HepG2 (cell line): ENCODE data around the gene LIMA1. TPM values are rescaled to one million over a fixed set of nuclear protein-coding genes. Genes with fewer than 3 reads are reported as not detected.

Experiments used
- BCL6 ChIP-seq: IDR thresholded peaks from 2 replicates; pipeline ENCODE4 v1.6.1; 2016; ENCODE audit warnings: missing genetic modification reagents, missing compliant biosample characterization
- FOXK1 ChIP-seq: sonication (generic); formaldehyde crosslinking; IDR thresholded peaks from 2 replicates; pipeline ENCODE4 v1.4.0; 2020; ENCODE audit warnings: low read depth, missing genetic modification reagents, borderline replicate concordance
- HMGXB4 ChIP-seq, 2 experiments: sonication (generic) in 1 of 2; formaldehyde crosslinking in 1 of 2; IDR thresholded peaks; 2 replicates each; pipeline versions ENCODE4 v1.4.0 to v1.6.1; 2018 to 2020; ENCODE audit warnings: missing genetic modification reagents in 2 of 2, borderline replicate concordance in 1 of 2, low read depth in 1 of 2, mild to moderate bottlenecking in 1 of 2, missing biosample characterization in 1 of 2
- KDM5A ChIP-seq: fragments of 200-600 bp; sonication (generic); IDR thresholded peaks from 2 replicates; pipeline ENCODE4 v1.7.0; 2018; ENCODE audit warnings: antibody characterized with exemption, mild to moderate bottlenecking, low read length, borderline replicate concordance
- MEF2D ChIP-seq: sonication (generic); formaldehyde crosslinking; IDR thresholded peaks from 2 replicates; pipeline ENCODE4 v1.5.1; 2020; ENCODE audit warnings: mild to moderate bottlenecking, missing genetic modification reagents
- MTA1 ChIP-seq: sonication (generic); formaldehyde crosslinking; IDR thresholded peaks from 2 replicates; pipeline ENCODE4 v1.4.0; 2020; ENCODE audit warnings: missing genetic modification reagents, mild to moderate bottlenecking, borderline replicate concordance
- NKX3-1 ChIP-seq: sonication (generic); formaldehyde crosslinking; IDR thresholded peaks from 2 replicates; pipeline ENCODE4 v1.5.0; 2020; ENCODE audit warnings: missing genetic modification reagents
- RFXAP ChIP-seq: sonication (generic); formaldehyde crosslinking; IDR thresholded peaks from 2 replicates; pipeline ENCODE4 v1.4.0; 2020; ENCODE audit warnings: missing genetic modification reagents, borderline replicate concordance
- STAG1 ChIP-seq: sonication (generic); formaldehyde crosslinking; IDR thresholded peaks from 2 replicates; pipeline ENCODE4 v1.4.0; 2020; ENCODE audit warnings: missing genetic modification reagents
- USF2 ChIP-seq, 2 experiments: sonication (generic) in 1 of 2; formaldehyde crosslinking in 1 of 2; IDR thresholded peaks; 2 replicates each; pipeline versions ENCODE4 v1.5.1 to v1.6.1; 2011 to 2020; ENCODE audit warnings: borderline replicate concordance in 1 of 2, low read depth in 1 of 2, low read length in 1 of 2, mild to moderate bottlenecking in 1 of 2, missing genetic modification reagents in 1 of 2, moderate library complexity in 1 of 2
- ZBTB34 ChIP-seq: sonication (generic); formaldehyde crosslinking; IDR thresholded peaks from 2 replicates; pipeline ENCODE4 v1.8.0; 2022; ENCODE audit warnings: mild to moderate bottlenecking, missing genetic modification reagents
- ZMYM2 ChIP-seq: sonication (generic); formaldehyde crosslinking; IDR thresholded peaks from 2 replicates; pipeline ENCODE4 v1.8.0; 2022; ENCODE audit warnings: mild to moderate bottlenecking, missing genetic modification reagents
- ZNF224 ChIP-seq: sonication (generic); formaldehyde crosslinking; IDR thresholded peaks from 2 replicates; pipeline ENCODE4 v1.5.0; 2020; ENCODE audit warnings: mild to moderate bottlenecking, missing genetic modification reagents
- ZNF263 ChIP-seq: sonication (generic); formaldehyde crosslinking; IDR thresholded peaks from 2 replicates; pipeline ENCODE4 v1.4.0; 2020; ENCODE audit warnings: missing genetic modification reagents
- ZNF296 ChIP-seq: sonication (generic); formaldehyde crosslinking; conservative IDR thresholded peaks from 2 replicates; pipeline ENCODE4 v1.5.0; 2020; ENCODE audit warnings: mild to moderate bottlenecking, missing genetic modification reagents
- ZNF484 ChIP-seq: sonication (generic); formaldehyde crosslinking; IDR thresholded peaks from 2 replicates; pipeline ENCODE4 v1.5.1; 2020; ENCODE audit warnings: mild to moderate bottlenecking, low read depth, missing genetic modification reagents, borderline replicate concordance
- ZNF607 ChIP-seq: sonication (generic); formaldehyde crosslinking; IDR thresholded peaks from 2 replicates; pipeline ENCODE4 v1.5.1; 2020; ENCODE audit warnings: missing genetic modification reagents, mild to moderate bottlenecking, borderline replicate concordance
- polyA plus RNA-seq, 8 experiments: library from polyadenylated mRNA; depleted of rRNA in 3 of 8; stranded (reverse) in 7 of 8; unstranded in 1 of 8; fragments of >200 nt; fragmentation: Illumina TruSeq in 4 of 8; extraction: Trizol in 4 of 8; gene quantifications; 2 replicates each; pipeline versions ENCODE4 v1.2.1 to v1.2.3, GENCODE V29; 2011 to 2016; ENCODE audit warnings: low read depth in 4 of 8, missing spikeins in 1 of 8, mixed read lengths in 1 of 8; ENCODE audit not compliant: insufficient read depth in 1 of 8
- total RNA-seq, 5 experiments: library from RNA; depleted of rRNA; stranded (reverse); fragments of >200 nt; fragmentation: Illumina TruSeq; extraction: Trizol; gene quantifications; 2 replicates each; pipeline ENCODE4 v1.2.3, GENCODE V29; 2016; ENCODE audit warnings: low read depth in 1 of 5
- TF ChIP-seq, protein P1 (sequence below): sonication (generic); formaldehyde crosslinking; IDR thresholded peaks from 2 replicates; pipeline ENCODE4 v1.5.0; 2020; ENCODE audit warnings: missing genetic modification reagents, mild to moderate bottlenecking, borderline replicate concordance
- TF ChIP-seq, protein P2 (sequence below): sonication (generic); formaldehyde crosslinking; IDR thresholded peaks from 2 replicates; pipeline ENCODE4 v1.4.0; 2020; ENCODE audit warnings: mild to moderate bottlenecking, missing genetic modification reagents
- TF ChIP-seq, protein P3 (sequence below): sonication (generic); formaldehyde crosslinking; IDR thresholded peaks from 2 replicates; pipeline ENCODE4 v1.8.0; 2022; ENCODE audit warnings: missing genetic modification reagents, low read depth, mild to moderate bottlenecking, borderline replicate concordance
- TF ChIP-seq, protein P4 (sequence below): sonication (generic); formaldehyde crosslinking; conservative IDR thresholded peaks from 2 replicates; pipeline ENCODE4 v1.4.0; 2020; ENCODE audit warnings: missing genetic modification reagents

LIMA1 gene
- total and polyA plus RNA-seq, 2 of the 13 experiments (the other 11 are each of a cell fraction or from before 2014, with no cell fraction given), result 13.0 to 19.8 TPM

- peak; percentile 80 for TF ChIP-seq MEF2D (CRISPR knock-in tag)
- TF ChIP-seq BCL6, result peak; percentile 70; the same call in 1 of the 2 replicates
- TF ChIP-seq, protein P1, sequence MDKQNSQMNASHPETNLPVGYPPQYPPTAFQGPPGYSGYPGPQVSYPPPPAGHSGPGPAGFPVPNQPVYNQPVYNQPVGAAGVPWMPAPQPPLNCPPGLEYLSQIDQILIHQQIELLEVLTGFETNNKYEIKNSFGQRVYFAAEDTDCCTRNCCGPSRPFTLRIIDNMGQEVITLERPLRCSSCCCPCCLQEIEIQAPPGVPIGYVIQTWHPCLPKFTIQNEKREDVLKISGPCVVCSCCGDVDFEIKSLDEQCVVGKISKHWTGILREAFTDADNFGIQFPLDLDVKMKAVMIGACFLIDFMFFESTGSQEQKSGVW (CRISPR knock-in tag), result no peak
- TF ChIP-seq KDM5A, result no peak
- no peak for TF ChIP-seq USF2 (IDR thresholded peaks at IDR 0.05; ENCODE audit: low read depth, low read length)
- TF ChIP-seq USF2 (CRISPR knock-in tag; IDR thresholded peaks at IDR 0.05; ENCODE audit: borderline replicate concordance), result no peak
- TF ChIP-seq, protein P2, sequence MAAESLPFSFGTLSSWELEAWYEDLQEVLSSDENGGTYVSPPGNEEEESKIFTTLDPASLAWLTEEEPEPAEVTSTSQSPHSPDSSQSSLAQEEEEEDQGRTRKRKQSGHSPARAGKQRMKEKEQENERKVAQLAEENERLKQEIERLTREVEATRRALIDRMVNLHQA (CRISPR knock-in tag), result no peak
- TF ChIP-seq HMGXB4 (CRISPR knock-in tag; IDR thresholded peaks at IDR 0.05; ENCODE audit: borderline replicate concordance in 1 of 2, low read depth in 1 of 2), result no peak
- no peak for TF ChIP-seq ZNF484
- TF ChIP-seq, protein P3, sequence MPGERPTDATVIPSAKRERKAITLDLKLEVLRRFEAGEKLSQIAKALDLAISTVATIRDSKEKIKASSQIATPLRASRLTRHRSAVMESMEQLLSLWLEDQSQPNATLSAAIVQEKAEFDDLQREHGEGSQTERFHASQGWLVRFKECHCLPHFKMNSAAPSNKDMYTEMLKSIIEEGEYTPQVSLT (CRISPR knock-in tag), result no peak
- TF ChIP-seq ZNF263, result no peak
- TF ChIP-seq NKX3-1, result no peak; the same call in 1 of the 2 replicates
- TF ChIP-seq ZNF224 (CRISPR knock-in tag), result no peak
- TF ChIP-seq ZBTB34 (CRISPR knock-in tag), result peak; percentile 65; the same call in 1 of the 2 replicates
- TF ChIP-seq, protein P4, sequence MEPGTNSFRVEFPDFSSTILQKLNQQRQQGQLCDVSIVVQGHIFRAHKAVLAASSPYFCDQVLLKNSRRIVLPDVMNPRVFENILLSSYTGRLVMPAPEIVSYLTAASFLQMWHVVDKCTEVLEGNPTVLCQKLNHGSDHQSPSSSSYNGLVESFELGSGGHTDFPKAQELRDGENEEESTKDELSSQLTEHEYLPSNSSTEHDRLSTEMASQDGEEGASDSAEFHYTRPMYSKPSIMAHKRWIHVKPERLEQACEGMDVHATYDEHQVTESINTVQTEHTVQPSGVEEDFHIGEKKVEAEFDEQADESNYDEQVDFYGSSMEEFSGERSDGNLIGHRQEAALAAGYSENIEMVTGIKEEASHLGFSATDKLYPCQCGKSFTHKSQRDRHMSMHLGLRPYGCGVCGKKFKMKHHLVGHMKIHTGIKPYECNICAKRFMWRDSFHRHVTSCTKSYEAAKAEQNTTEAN (CRISPR knock-in tag), result no peak
- TF ChIP-seq ZMYM2 (CRISPR knock-in tag), result no peak
- TF ChIP-seq RFXAP, result no peak
- TF ChIP-seq STAG1 (CRISPR knock-in tag), result no peak
- TF ChIP-seq ZNF607, result no peak
- no peak for TF ChIP-seq MTA1 (CRISPR knock-in tag)
- peak; percentile 53; the same call in 1 of the 2 replicates for TF ChIP-seq FOXK1 (CRISPR knock-in tag)
- no peak for TF ChIP-seq ZNF296 (CRISPR knock-in tag)
Observed at GRCh38 chr12:50241178-50241577, 42.1 kb downstream of the LIMA1 start (continued).
